OCI-LY3 (cell line): Measurements from ENCODE around the gene EME1.
"Not testable (repeated sequence)": the region's sequence is repeated elsewhere in the genome, so short reads cannot be mapped to it uniquely, and the experiment has no call there.

ENCODE experiments used
- H2AFZ ChIP-seq: fragments of 200-600, 300-600 bp; shearing (Covaris generic); 2 replicates; pipeline ENCODE4 v1.6.0; 2014; ENCODE audit warnings: antibody characterized with exemption, low read depth, low read length
- H3K27ac ChIP-seq: fragments of 200-600, 300-600 bp; sonication (generic); 2 replicates; pipeline ENCODE4 v1.5.1; 2014; ENCODE audit warnings: mild to moderate bottlenecking, low read length, moderate library complexity, mixed read lengths
- H3K27me3 ChIP-seq: fragments of 200-600, 300-600 bp; sonication (generic); 2 replicates; pipeline ENCODE4 v1.6.1; 2014; ENCODE audit warnings: low read depth, low read length, mixed read lengths
- H3K36me3 ChIP-seq: fragments of 200-600, 300-600 bp; sonication (generic); replicated peaks from 2 replicates; pipeline ENCODE3; 2014; ENCODE audit warnings: low read depth, low read length, mixed read lengths
- H3K4me1 ChIP-seq: fragments of 300-600, 200-600 bp; sonication (generic); 2 replicates; pipeline ENCODE4 v1.6.1; 2014; ENCODE audit warnings: low read length, mixed read lengths
- H3K4me2 ChIP-seq: fragments of 200-600, 300-600 bp; sonication (generic); 2 replicates; pipeline ENCODE4 v1.6.1; 2014; ENCODE audit warnings: low read length, mixed read lengths
- H3K4me3 ChIP-seq: fragments of 300-600, 200-600 bp; sonication (generic); 2 replicates; pipeline ENCODE4 v1.5.1; 2014; ENCODE audit warnings: antibody characterized with exemption, mild to moderate bottlenecking, low read length, moderate library complexity
- H3K79me2 ChIP-seq: fragments of 300-600, 200-600 bp; shearing (Covaris generic); 2 replicates; pipeline ENCODE4 v1.6.1; 2014; ENCODE audit warnings: mild to moderate bottlenecking, low read length, mixed read lengths
- H3K9ac ChIP-seq: fragments of 300-600, 200-600 bp; shearing (Covaris generic); 2 replicates; pipeline ENCODE4 v1.6.0; 2014; ENCODE audit warnings: mild to moderate bottlenecking, low read length, moderate library complexity
- H3K9me3 ChIP-seq: fragments of 200-600, 300-600 bp; shearing (Covaris generic); 2 replicates; pipeline ENCODE4 v1.6.1; 2014; ENCODE audit warnings: low read length, mixed read lengths; ENCODE audit not compliant: insufficient read depth
- H4K20me1 ChIP-seq: fragments of 200-600, 300-600 bp; sonication (generic); 2 replicates; pipeline ENCODE4 v1.6.1; 2016; ENCODE audit warnings: low read length, mixed read lengths; ENCODE audit not compliant: insufficient read depth
- EZH2phosphoT487 ChIP-seq: fragments of 200-600 bp; shearing (Covaris generic); IDR thresholded peaks from 2 replicates; pipeline ENCODE4 v1.6.1; 2018; ENCODE audit warnings: antibody characterized with exemption, mixed run types, low read depth
- TF ChIP-seq, protein P1 (sequence below): fragments of 200-600, 300-600 bp; sonication (generic); IDR thresholded peaks from 2 replicates; pipeline ENCODE4 v1.5.1; 2014; ENCODE audit warnings: antibody characterized with exemption, low read length, low read depth

EME1 gene

DNA sequence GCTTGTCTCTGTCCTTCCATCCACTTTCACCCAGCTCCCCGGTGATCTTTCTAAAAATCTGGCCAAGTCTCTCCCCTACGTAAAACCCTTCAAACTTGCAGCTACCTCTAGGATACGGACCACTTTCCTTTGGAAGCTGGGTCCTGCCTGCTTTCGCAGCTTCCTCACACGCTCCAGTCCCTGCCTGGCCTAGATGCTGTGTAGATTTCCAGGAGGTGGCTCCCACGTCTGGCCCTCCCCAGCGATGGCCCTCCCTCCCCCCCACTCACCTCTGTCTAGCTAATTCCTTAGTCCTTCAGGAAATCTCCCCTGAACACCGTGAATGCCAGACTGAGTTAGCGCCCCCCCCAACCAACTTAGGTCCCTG is 24.9 kb downstream of the EME1 start:
- Histone ChIP-seq H3K4me1 (peaks cover 18% of the 10 kb centered on the region), H3K4me2 (peak overlapping the region; percentile 94), H3K36me3 (peaks cover 30% of the 10 kb centered on the region), H3K79me2 (peaks cover 44% of the 10 kb centered on the region), H3K27me3 (no peaks in the 10 kb centered on the region), H3K9ac (peak overlapping the region; percentile 65), H3K9me3 (no peaks in the 10 kb centered on the region), H4K20me1 (peaks cover 13% of the 10 kb centered on the region; the same call in 1 of the 2 replicates), H2AFZ (peak overlapping the region; percentile 95), H3K27ac (no peak overlapping the region), H3K4me3 (peak overlapping the region; percentile 97)
- TF ChIP-seq, protein P1, sequence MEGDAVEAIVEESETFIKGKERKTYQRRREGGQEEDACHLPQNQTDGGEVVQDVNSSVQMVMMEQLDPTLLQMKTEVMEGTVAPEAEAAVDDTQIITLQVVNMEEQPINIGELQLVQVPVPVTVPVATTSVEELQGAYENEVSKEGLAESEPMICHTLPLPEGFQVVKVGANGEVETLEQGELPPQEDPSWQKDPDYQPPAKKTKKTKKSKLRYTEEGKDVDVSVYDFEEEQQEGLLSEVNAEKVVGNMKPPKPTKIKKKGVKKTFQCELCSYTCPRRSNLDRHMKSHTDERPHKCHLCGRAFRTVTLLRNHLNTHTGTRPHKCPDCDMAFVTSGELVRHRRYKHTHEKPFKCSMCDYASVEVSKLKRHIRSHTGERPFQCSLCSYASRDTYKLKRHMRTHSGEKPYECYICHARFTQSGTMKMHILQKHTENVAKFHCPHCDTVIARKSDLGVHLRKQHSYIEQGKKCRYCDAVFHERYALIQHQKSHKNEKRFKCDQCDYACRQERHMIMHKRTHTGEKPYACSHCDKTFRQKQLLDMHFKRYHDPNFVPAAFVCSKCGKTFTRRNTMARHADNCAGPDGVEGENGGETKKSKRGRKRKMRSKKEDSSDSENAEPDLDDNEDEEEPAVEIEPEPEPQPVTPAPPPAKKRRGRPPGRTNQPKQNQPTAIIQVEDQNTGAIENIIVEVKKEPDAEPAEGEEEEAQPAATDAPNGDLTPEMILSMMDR, result no peak
- TF ChIP-seq EZH2phosphoT487, result no peak

DNA sequence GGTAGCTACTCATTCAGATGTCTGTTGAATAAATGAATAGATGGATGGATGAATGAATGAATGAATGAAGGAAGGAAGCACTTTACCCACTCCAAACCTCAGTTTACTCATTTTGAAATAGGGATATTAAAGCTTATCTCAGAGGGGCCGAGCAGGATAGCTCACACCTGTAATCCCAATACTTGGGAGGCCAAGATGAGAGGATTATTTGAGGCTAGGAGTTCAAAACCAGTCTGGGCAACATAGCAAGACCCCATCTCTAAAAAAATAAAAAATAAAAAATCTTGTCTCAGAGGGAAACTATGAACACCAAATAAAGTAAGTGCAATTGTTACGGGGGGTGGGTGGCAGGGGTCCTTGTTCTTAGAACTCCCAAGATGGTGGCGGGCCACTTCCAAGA is 25.6 kb downstream of the EME1 start:
- not testable (repeated sequence) for H2AFZ ChIP-seq, H3K4me2 ChIP-seq, H3K9ac ChIP-seq, H3K27ac ChIP-seq, H3K9me3 ChIP-seq, H3K27me3 ChIP-seq, H3K4me3 ChIP-seq
- Histone ChIP-seq H3K79me2 (peaks cover 40% of the 10 kb centered on the region), H3K36me3 (peaks cover 23% of the 10 kb centered on the region), H3K4me1 (peaks cover 18% of the 10 kb centered on the region), H4K20me1 (peaks cover 13% of the 10 kb centered on the region; the same call in 1 of the 2 replicates)

DNA sequence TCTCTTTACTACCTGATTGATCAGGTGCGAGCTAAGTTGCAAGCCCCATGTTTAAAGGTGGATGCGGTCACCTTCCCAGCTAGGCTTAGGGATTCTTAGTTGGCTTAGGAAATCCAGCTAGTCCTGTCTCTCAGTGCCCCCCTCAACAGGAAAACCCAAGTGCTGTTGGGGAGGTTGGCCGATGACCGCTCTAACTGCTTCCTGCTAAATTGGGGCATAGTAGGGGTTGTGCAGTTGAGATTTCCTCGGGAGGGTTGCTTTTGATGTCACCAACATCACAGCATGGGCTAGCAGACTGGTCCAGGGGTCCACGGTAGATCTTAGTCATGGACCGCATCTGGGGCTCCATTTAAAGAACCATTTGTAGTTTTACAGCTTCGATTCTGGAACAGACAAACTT is 26.6 kb downstream of the EME1 start:
- not testable (repeated sequence) for H3K9me3 ChIP-seq, H2AFZ ChIP-seq, H3K27me3 ChIP-seq, H3K4me3 ChIP-seq, H3K27ac ChIP-seq, H3K9ac ChIP-seq, H3K4me2 ChIP-seq
- peaks cover 14% of the 10 kb centered on the region for H3K36me3 ChIP-seq
- H4K20me1 ChIP-seq, result peaks cover 13% of the 10 kb centered on the region; the same call in 1 of the 2 replicates
- peaks cover 30% of the 10 kb centered on the region for H3K79me2 ChIP-seq
- peaks cover 18% of the 10 kb centered on the region for H3K4me1 ChIP-seq

DNA sequence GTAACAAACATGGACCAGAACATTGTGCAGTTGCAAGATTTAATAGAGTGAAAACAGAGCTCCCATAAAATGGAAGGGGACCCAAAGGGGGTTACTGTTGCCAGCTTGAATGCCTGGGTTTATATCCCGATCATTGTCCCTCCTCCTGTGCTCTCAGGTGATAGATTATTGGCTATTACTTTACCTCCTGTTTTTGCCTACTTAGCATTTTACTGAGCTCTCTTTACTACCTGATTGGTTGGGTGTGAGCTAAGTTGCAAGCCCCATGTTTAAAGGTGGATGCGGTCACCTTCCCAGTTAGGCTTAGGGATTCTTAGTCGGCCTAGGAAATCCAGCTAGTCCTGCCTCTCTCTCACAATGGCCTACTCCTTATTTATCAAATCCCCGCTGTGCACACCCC is 32.3 kb downstream of the EME1 start:
- not testable (repeated sequence) for H3K27me3 ChIP-seq

DNA sequence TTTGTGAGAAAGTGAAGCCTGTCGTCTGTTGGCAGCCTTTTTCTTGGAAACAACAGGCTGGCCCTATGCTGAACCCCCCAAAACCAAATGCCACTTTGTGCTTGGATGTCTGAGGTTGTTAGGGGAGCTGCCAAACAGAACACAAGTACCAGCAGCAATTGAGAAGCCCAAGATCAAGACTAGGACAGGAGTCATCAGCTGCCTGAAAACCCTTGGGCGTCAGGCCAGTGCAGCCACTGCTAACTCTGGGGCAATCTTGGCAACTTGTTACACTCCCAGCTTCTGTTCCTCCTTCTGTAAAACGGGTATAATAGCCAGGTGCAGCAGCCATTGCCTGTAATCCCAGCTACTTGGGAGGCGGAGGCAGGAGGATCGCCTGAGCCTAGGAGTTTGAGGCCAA is 33.5 kb downstream of the EME1 start:
- Histone ChIP-seq H3K4me2 (no peak overlapping the region), H3K4me3 (no peak overlapping the region), H3K27me3 (no peaks in the 10 kb centered on the region), H3K27ac (no peak overlapping the region), H3K4me1 (peaks cover 6% of the 10 kb centered on the region), H3K9ac (no peak overlapping the region), H4K20me1 (no peaks in the 10 kb centered on the region), H3K36me3 (no peaks in the 10 kb centered on the region), H2AFZ (0 out of 2 replicates have a peak overlapping the region, but pooled peaks have one; percentile 30), H3K9me3 (no peaks in the 10 kb centered on the region), H3K79me2 (no peaks in the 10 kb centered on the region)
- no peak for TF ChIP-seq EZH2phosphoT487
- TF ChIP-seq, protein P1, result no peak

More for the DNA sequence above, 32.3 kb downstream of the EME1 start:
- H3K27ac ChIP-seq, H3K4me3 ChIP-seq, H3K36me3 ChIP-seq, H2AFZ ChIP-seq, H3K79me2 ChIP-seq, H3K9me3 ChIP-seq, H3K4me1 ChIP-seq, H3K4me2 ChIP-seq, H3K9ac ChIP-seq, H4K20me1 ChIP-seq: not testable (repeated sequence)
